PC-9 (cell line): ENCODE measurements around the gene SIM2. TPM values are rescaled to one million over a fixed set of nuclear protein-coding genes. Genes with fewer than 3 reads are reported as not detected.

ENCODE experiments used
- BruUV-seq: library from RNA; stranded (reverse); fragments of 400-500 nt; replicated peaks from 2 replicates; lab custom pipeline; 2021; lab: Mats Ljungman, UMichigan
- CTCF ChIA-PET: fragments of 300-600 bp; sonication (Branson Sonifier 250); formaldehyde crosslinking; loops from one replicate; lab custom pipeline; 2022; ENCODE audit warnings: antibody characterized with exemption; lab: Charles Lee
- POLR2A ChIA-PET: fragments of 300-600 bp; sonication (Branson Sonifier 250); formaldehyde crosslinking; loops from one replicate; lab custom pipeline; 2022; ENCODE audit warnings: antibody characterized with exemption; ENCODE audit not compliant: unreplicated experiment; lab: Charles Lee
- DNase-seq, 2 experiments: peaks; one replicate each; pipeline versions ENCODE4 v3.0.0 to v3.0.0-alpha.2; 2015 to 2022; ENCODE audit warnings: mixed read lengths in 1 of 2
- H2AFZ ChIP-seq: fragments of 200-600 bp; sonication (generic); 2 replicates; pipeline ENCODE4 v1.8.1; 2017; ENCODE audit warnings: antibody characterized with exemption
- H3F3A ChIP-seq: fragments of 200-600 bp; sonication (generic); 2 replicates; pipeline ENCODE4 v1.8.1; 2017; ENCODE audit warnings: antibody characterized with exemption, mild to moderate bottlenecking, low read depth; ENCODE audit not compliant: insufficient read depth
- H3K27ac ChIP-seq: fragments of 200-600 bp; sonication (generic); 2 replicates; pipeline ENCODE4 v1.6.1; 2016; ENCODE audit warnings: mixed run types
- H3K27me3 ChIP-seq: fragments of 200-600 bp; sonication (generic); 2 replicates; pipeline ENCODE4 v1.6.1; 2016; ENCODE audit warnings: low read depth, mixed run types; ENCODE audit not compliant: insufficient read depth
- H3K36me3 ChIP-seq: fragments of 200-600 bp; sonication (generic); 2 replicates; pipeline ENCODE4 v1.6.1; 2016; ENCODE audit warnings: low read depth, mixed run types
- H3K4me1 ChIP-seq: fragments of 200-600 bp; sonication (generic); replicated peaks from 2 replicates; pipeline ENCODE4 v1.6.1; 2016; ENCODE audit warnings: mixed run types; ENCODE audit not compliant: insufficient read depth
- H3K4me2 ChIP-seq: fragments of 200-600 bp; sonication (generic); 2 replicates; pipeline ENCODE4 v1.6.1; 2017; ENCODE audit warnings: mixed run types
- H3K4me3 ChIP-seq: fragments of 200-600 bp; sonication (generic); 2 replicates; pipeline ENCODE4 v1.6.1; 2016; ENCODE audit warnings: mixed run types
- H3K79me2 ChIP-seq: fragments of 200-600 bp; sonication (generic); 2 replicates; pipeline ENCODE4 v1.6.1; 2017; ENCODE audit warnings: low read depth, mixed run types
- H3K9me2 ChIP-seq: fragments of 200-600 bp; sonication (generic); 2 replicates; pipeline ENCODE4 v1.8.1; 2017; ENCODE audit warnings: mild to moderate bottlenecking; ENCODE audit not compliant: insufficient read depth
- H3K9me3 ChIP-seq: fragments of 200-600 bp; sonication (generic); 2 replicates; pipeline ENCODE4 v1.8.1; 2016; ENCODE audit warnings: low read depth; ENCODE audit not compliant: insufficient read depth
- H4K20me1 ChIP-seq: fragments of 200-600 bp; sonication (generic); 2 replicates; pipeline ENCODE4 v1.8.1; 2017; ENCODE audit not compliant: insufficient read depth
- CTCF ChIP-seq: fragments of 200-600 bp; sonication (generic); conservative IDR thresholded peaks from 2 replicates; pipeline ENCODE4 v1.6.1; 2017; ENCODE audit warnings: mixed run types, antibody characterized with exemption, mild to moderate bottlenecking, moderate library complexity
- EZH2 ChIP-seq: fragments of 200-600 bp; sonication (generic); IDR thresholded peaks from 2 replicates; pipeline ENCODE4 v1.8.0; 2017; ENCODE audit warnings: antibody characterized with exemption, low read depth
- intact Hi-C: fragments of 100-400 bp; cut with micrococcal nuclease; formaldehyde crosslinking; loops from one replicate; pipeline ENCODE4 v1.10.0; 2022; ENCODE audit not compliant: unreplicated experiment
- total RNA-seq: library from RNA; stranded (reverse); gene quantifications from 2 replicates; pipeline ENCODE4 v1.2.3, GENCODE V29; 2021

Gene SIM2
- total RNA-seq, 1 experiment from 2014 or later, result 18.5 TPM

GRCh38 chr21:36695283-36695634 is 3.7 kb upstream of the SIM2 start:
- Histone ChIP-seq H4K20me1 (no peaks in the 10 kb centered on the region), H3F3A (no peaks in the 10 kb centered on the region), H3K4me3 (no peak overlapping the region), H3K4me2 (no peak overlapping the region), H3K79me2 (peaks cover 28% of the 10 kb centered on the region), H3K36me3 (no peaks in the 10 kb centered on the region), H2AFZ (no peak overlapping the region), H3K9me3 (no peaks in the 10 kb centered on the region), H3K4me1 (0 out of 2 replicates have a peak, but pooled peaks cover 4% of the 10 kb centered on the region), H3K9me2 (no peaks in the 10 kb centered on the region), H3K27ac (no peak overlapping the region), H3K27me3 (no peaks in the 10 kb centered on the region)
- BruUV-seq, result no TSS peak
- intact Hi-C loops, result loop anchor here (5.0 kb wide), 1 partner anchor 53 kb away; no protein-coding TSS in a partner anchor
- DNase-seq, result no peak
- TF ChIP-seq CTCF, result no peak
- TF ChIP-seq EZH2, result no peak
- ChIA-PET POLR2A (no interaction called here), CTCF (no interaction called here)

GRCh38 chr21:36695671-36696389 is 3.1 kb upstream of the SIM2 start:
- no peaks in the 10 kb centered on the region for H3K36me3 ChIP-seq
- H3K79me2 ChIP-seq, result peaks cover 34% of the 10 kb centered on the region
- CTCF ChIA-PET, result no interaction called here
- H3K4me2 ChIP-seq, result no peak overlapping the region
- intact Hi-C loops, result loop anchor here (5.0 kb wide), 1 partner anchor 54 kb away; no protein-coding TSS in a partner anchor
- 0 out of 2 replicates have a peak, but pooled peaks cover 4% of the 10 kb centered on the region for H3K4me1 ChIP-seq
- TF ChIP-seq CTCF (no peak), EZH2 (no peak)
- H3K27ac ChIP-seq, result no peak overlapping the region
- no peak for DNase-seq
- no peaks in the 10 kb centered on the region for H3K27me3 ChIP-seq
- no peak overlapping the region for H3K4me3 ChIP-seq
- no TSS peak for BruUV-seq
- H3F3A ChIP-seq, result no peaks in the 10 kb centered on the region
- no peaks in the 10 kb centered on the region for H3K9me3 ChIP-seq
- no peaks in the 10 kb centered on the region for H3K9me2 ChIP-seq
- H2AFZ ChIP-seq, result no peak overlapping the region
- no peaks in the 10 kb centered on the region for H4K20me1 ChIP-seq
- POLR2A ChIA-PET, result no interaction called here

GRCh38 chr21:36696390-36697059 is 2.4 kb upstream of the SIM2 start:
- POLR2A ChIA-PET, result interaction anchor here (0.6 kb wide), 1 partner anchor 110 kb away, joined by 5 read pairs; no protein-coding TSS in a partner anchor
- H3K27ac ChIP-seq, result no peak overlapping the region
- intact Hi-C loops, result loop anchor here (5.0 kb wide), 1 partner anchor 54 kb away; no protein-coding TSS in a partner anchor
- H3K4me3 ChIP-seq, result no peak overlapping the region
- H3K9me3 ChIP-seq, result no peaks in the 10 kb centered on the region
- BruUV-seq, result TSS peak; percentile 29
- H3F3A ChIP-seq, result no peaks in the 10 kb centered on the region
- no peaks in the 10 kb centered on the region for H4K20me1 ChIP-seq
- DNase-seq, result no peak
- TF ChIP-seq CTCF (no peak), EZH2 (no peak)
- CTCF ChIA-PET, result no interaction called here
- H3K4me2 ChIP-seq, result no peak overlapping the region
- H3K36me3 ChIP-seq, result no peaks in the 10 kb centered on the region
- H3K4me1 ChIP-seq, result 0 out of 2 replicates have a peak, but pooled peaks cover 4% of the 10 kb centered on the region
- no peaks in the 10 kb centered on the region for H3K9me2 ChIP-seq
- H2AFZ ChIP-seq, result no peak overlapping the region
- H3K79me2 ChIP-seq, result peaks cover 41% of the 10 kb centered on the region
- H3K27me3 ChIP-seq, result no peaks in the 10 kb centered on the region
